DMS79 treated with DMSO at 0.1 percent for 48 hours (cell line): ENCODE measurements around the gene PPP1R2B.
"Not testable (repeated sequence)": the region's sequence is repeated elsewhere in the genome, so short reads cannot be mapped to it uniquely, and the experiment has no call there.

Experiments used
- DNase-seq: peaks from one replicate; lab custom pipeline; 2025; lab: John Stamatoyannopoulos, UW

Gene PPP1R2B

GRCh38 chr5:156850206-156850751 is at the start of gene PPP1R2B:
Gene PPP1R2B, plus strand, starts transcription at chr5:156850295. Its CDS starts 268 bp downstream, at chr5:156850563.
- no peak for DNase-seq

GRCh38 chr5:156800929-156801328 is 49.2 kb upstream of the PPP1R2B start:
- no peak for DNase-seq

- no peak for DNase-seq
Measured at GRCh38 chr5:156802501-156802900, 47.6 kb upstream of the PPP1R2B start.

- no peak for DNase-seq
Measured at GRCh38 chr5:156803404-156803803, 46.7 kb upstream of the PPP1R2B start.

GRCh38 chr5:156812959-156813358 is 37.1 kb upstream of the PPP1R2B start:
- DNase-seq: no peak

GRCh38 chr5:156815988-156816599 is 34.0 kb upstream of the PPP1R2B start:
- no peak for DNase-seq

GRCh38 chr5:156819537-156819936 is 30.6 kb upstream of the PPP1R2B start:
- DNase-seq: no peak

- DNase-seq: no peak
Measured at GRCh38 chr5:156819967-156820581, 30.0 kb upstream of the PPP1R2B start.

GRCh38 chr5:156824241-156824640 is 25.9 kb upstream of the PPP1R2B start:
- no peak for DNase-seq

- DNase-seq: peak; percentile 25
Measured at GRCh38 chr5:156824800-156825199, 25.3 kb upstream of the PPP1R2B start.

- DNase-seq: no peak
Measured at GRCh38 chr5:156825688-156826087, 24.4 kb upstream of the PPP1R2B start.

- no peak for DNase-seq
Measured at GRCh38 chr5:156826150-156826549, 23.9 kb upstream of the PPP1R2B start.

GRCh38 chr5:156834916-156835315 is 15.2 kb upstream of the PPP1R2B start:
- no peak for DNase-seq

GRCh38 chr5:156835905-156836304 is 14.2 kb upstream of the PPP1R2B start:
- no peak for DNase-seq

- DNase-seq: no peak
Measured at GRCh38 chr5:156836846-156837245, 13.2 kb upstream of the PPP1R2B start.

GRCh38 chr5:156838961-156839360 is 11.1 kb upstream of the PPP1R2B start:
- DNase-seq: no peak

- DNase-seq: no peak
Measured at GRCh38 chr5:156841737-156842136, 8.4 kb upstream of the PPP1R2B start.

GRCh38 chr5:156846914-156847313 is 3.2 kb upstream of the PPP1R2B start:
- no peak for DNase-seq

- not testable (repeated sequence) for DNase-seq
Measured at GRCh38 chr5:156848447-156848846, 1.6 kb upstream of the PPP1R2B start.

GRCh38 chr5:156851880-156852279 is 1.8 kb downstream of the PPP1R2B start:
- no peak for DNase-seq

- DNase-seq: not testable (repeated sequence)
Measured at GRCh38 chr5:156853055-156853454, 3.0 kb downstream of the PPP1R2B start.

GRCh38 chr5:156865427-156865826 is 15.3 kb downstream of the PPP1R2B start:
- DNase-seq: no peak

GRCh38 chr5:156870498-156870839 is 20.4 kb downstream of the PPP1R2B start:
- DNase-seq: no peak

GRCh38 chr5:156871212-156871611 is 21.1 kb downstream of the PPP1R2B start:
- DNase-seq: no peak
